Fibroblast of the aortic adventitia (primary cell): ENCODE measurements around the gene PMEPA1. TPM values are rescaled to one million over a fixed set of nuclear protein-coding genes. Genes with fewer than 3 reads are reported as not detected.

Experiments used
- DNase-seq: peaks from one replicate; pipeline ENCODE4 v3.0.0-alpha.2; 2010; ENCODE audit warnings: low read depth
- H3K4me3 ChIP-seq: 2 replicates; pipeline ENCODE4 v1.5.1; 2011; ENCODE audit warnings: low read depth, mild to moderate bottlenecking, control low read depth, low read length, moderate library complexity
- CTCF ChIP-seq: IDR thresholded peaks from 2 replicates; pipeline ENCODE4 v1.5.1; 2011; ENCODE audit warnings: mild to moderate bottlenecking, low read length, control low read depth, inconsistent platforms; ENCODE audit not compliant: insufficient read depth
- total RNA-seq: library from RNA; depleted of rRNA; stranded (reverse); fragments of >200 nt; gene quantifications from 2 replicates; pipeline ENCODE4 v1.2.3, GENCODE V29; 2012; ENCODE audit warnings: low replicate concordance

Gene PMEPA1
- total RNA-seq, 1 donor, result 1.4 TPM

GRCh38 chr20:57625181-57625958, 84.4 kb downstream of the PMEPA1 start:
- DNase-seq, result no peak
- H3K4me3 ChIP-seq, result no peak overlapping the region
- TF ChIP-seq CTCF, result no peak

GRCh38 chr20:57624124-57624523, 85.7 kb downstream of the PMEPA1 start:
- H3K4me3 ChIP-seq, result no peak overlapping the region
- no peak for DNase-seq
- no peak for TF ChIP-seq CTCF

GRCh38 chr20:57622579-57623381, 87.0 kb downstream of the PMEPA1 start:
- peak; percentile 11 for DNase-seq
- TF ChIP-seq CTCF, result peak; percentile 68
- H3K4me3 ChIP-seq, result no peak overlapping the region

- TF ChIP-seq CTCF, result no peak
- H3K4me3 ChIP-seq, result no peak overlapping the region
- DNase-seq, result no peak
These were observed 87.6 kb downstream of the PMEPA1 start for GRCh38 chr20:57622201-57622570.

- no peak for TF ChIP-seq CTCF
- no peak overlapping the region for H3K4me3 ChIP-seq
- DNase-seq, result no peak
These were observed 88.2 kb downstream of the PMEPA1 start for GRCh38 chr20:57621421-57622200.

GRCh38 chr20:57620999-57621398, 88.8 kb downstream of the PMEPA1 start:
- no peak for TF ChIP-seq CTCF
- no peak overlapping the region for H3K4me3 ChIP-seq
- DNase-seq, result no peak
